NCI-H526 (cell line): ENCODE measurements around the gene WNT7B.
"Not testable (repeated sequence)": the region's sequence is repeated elsewhere in the genome, so short reads cannot be mapped to it uniquely, and the experiment has no call there.

ENCODE experiments used
- DNase-seq, 2 experiments: peaks; one replicate each; lab custom pipeline; 2025; lab: John Stamatoyannopoulos, UW

WNT7B gene

DNA sequence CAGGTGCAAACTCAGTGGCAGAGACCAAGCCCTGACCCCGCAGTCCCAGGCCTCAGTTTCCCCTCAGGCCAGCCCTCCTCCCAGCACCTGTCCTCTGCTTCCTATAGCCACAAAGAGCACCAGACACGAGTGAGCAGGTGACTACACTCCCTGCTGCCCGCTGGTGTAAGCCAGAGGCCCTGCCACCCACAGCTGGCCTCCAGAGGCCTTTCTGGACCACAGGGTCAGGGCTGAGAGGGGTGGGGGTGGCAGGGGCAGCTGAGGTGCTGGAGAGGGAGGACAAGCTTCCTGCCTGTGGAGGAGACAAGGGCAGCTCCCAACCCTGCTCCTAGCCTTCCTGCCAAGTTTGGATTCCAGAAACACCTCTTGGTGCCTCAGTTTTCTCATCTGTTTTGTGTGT is 31.3 kb upstream of the WNT7B start:
- DNase-seq = no peak

DNA sequence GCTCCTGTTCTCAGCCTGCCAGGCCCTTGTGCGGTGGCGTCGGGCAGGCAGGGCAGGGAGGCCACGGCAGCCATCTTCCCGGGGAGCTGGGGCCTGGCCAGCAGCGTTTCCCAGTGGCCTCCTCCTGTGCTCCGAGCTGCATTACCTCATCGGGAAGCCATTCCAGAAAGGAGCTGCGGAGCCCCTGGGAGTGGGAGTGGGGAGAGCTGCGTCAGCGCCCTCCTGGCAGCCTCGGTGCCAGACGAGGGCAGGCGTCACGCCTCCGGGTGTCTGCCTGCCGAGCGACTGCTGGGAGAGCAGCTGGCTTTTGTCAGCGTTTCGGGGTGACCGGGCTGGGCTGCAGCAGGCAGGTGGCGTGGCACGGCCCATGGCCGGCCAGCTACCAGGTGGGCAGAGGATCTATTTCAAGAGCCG is 30.9 kb upstream of the WNT7B start:
- no peak for DNase-seq

DNA sequence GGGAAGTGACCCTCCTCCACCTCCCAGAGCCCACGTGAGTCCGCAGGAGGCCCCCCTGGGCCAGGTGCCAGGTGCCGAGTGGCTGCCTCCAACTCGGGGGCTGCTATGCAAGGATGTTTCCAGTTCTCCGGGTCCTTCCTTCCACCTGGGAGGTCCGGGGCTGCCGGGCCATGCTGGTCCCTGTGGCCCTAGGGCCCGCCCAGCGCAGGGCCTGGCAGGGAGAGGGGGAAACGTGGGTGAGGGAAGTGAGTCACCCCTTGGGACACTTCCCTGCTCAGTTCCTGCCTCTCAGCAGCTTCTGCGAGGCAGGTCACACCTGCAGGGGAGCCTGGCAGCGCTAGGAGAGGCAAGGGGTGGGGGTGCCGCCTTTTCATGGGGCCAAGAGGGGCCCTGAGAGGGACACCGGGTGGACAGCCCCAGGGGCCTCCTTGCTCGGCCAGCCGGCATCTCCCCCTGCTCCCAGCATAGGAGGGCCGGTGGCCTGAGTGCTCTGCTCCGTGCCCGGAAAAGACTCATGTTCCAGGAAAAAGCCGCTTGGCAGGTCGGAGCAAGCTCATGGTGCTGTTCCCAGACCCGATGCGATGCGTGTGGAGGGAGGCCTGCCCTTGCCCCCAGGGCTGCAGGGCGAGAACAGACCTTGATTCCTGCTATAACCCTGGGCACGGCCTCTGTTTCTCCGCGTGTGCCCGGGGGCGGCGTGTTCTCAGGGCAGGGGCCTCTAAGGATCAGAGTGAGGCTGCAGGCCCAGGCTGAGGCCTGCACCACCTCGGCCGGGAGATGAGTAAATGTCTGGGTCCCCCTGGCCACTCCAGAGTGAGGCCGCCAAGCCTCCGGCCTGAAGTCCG is 30.3 kb upstream of the WNT7B start:
- DNase-seq = no peak

DNA sequence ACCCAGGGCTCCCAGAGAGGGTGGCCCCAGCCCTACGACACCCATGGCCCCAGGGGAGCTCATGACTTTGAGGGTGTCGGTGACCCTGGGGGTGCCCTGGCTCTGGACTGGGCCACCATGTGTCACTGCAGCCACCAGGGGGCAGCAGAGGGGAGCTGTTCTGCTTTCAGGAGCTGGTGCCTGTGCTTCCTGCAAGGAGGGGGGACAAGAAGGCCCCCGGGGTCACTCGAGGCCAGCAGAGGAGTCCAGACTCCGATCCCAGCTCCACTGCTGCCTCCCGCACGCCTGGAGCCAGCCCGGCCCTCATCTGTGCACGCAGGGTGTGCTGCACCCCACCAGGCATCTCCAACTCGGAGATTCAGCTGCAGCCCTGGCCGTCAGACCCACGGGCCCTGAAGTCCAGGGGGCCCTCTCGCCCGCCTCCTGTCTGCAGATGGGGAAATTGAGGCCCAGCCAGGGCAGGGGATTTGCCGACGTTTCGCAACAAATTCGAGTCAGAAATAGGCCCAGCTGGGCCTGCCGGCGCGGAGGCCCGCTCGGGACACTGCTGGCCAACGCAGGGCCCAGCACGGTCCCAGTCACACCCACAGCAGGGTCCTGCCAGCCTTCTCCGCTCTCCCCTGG is 29.5 kb upstream of the WNT7B start:
- DNase-seq = peak in 1 of 2 experiments; percentile 82

DNA sequence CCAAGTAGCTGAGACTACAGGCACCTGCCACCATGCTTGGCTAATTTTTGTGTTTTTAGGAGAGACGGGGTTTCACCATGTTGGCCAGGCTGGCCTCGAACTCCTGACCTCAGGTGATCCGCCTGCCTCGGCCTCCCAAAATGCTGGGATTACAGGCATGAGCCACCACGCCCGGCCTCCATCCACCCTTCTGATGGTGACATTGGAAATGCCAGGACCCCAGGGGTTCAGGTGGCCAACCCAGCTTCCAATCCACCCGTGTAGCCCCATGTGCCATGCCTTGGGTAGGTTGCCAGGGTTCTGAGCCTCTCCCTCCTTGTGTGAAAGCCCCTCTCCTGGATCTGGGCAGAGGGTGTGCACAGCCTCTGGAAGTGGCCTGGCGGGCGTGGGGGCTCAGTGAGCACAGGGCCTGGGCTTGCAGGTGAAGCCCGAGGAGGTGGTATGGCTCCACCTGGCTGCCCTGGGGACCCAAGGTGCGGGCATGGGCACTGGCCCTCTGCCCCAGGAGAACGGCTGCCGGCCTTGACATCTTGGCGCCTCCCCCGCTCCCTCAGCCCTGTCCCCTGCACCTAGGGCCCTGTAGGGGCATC is 28.2 kb upstream of the WNT7B start:
- DNase-seq = not testable (repeated sequence)

DNA sequence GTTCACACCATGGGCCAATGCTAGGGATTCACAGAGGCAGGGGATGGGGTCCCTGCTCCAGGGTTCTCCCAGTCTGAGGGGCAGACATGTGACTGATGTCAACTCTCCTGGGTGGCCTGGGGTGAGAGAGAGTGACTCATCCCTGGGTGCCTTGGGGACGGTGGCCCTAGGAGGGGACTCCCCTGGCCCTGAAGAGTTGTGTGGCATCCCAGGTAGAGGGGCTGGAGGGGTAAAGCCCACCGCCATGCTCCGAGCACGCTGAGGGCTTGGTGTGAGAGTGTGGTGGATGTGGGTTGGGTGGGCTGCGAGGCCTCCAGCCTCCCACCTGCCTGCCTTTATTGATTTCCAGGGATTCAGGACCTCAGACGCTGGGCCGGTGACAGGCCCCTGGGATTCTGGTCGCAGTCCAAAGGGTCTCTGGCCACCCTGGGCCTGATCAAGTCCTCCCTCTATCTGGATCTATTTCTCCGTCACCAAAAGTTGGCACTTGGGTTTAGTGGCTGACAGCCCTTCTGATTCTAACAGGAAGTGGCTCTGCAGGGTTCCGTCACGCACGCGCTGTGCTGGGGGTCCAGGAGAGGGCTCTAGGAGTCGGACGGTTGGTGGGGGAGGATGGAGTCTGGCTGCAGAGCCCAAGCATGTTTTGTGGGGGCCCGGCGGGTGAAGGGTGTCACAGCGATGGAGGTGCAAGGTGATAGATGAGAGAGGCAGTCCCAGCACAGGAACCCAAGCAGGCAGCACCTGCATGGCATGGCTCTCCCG is 27.3 kb upstream of the WNT7B start:
- no peak for DNase-seq

DNA sequence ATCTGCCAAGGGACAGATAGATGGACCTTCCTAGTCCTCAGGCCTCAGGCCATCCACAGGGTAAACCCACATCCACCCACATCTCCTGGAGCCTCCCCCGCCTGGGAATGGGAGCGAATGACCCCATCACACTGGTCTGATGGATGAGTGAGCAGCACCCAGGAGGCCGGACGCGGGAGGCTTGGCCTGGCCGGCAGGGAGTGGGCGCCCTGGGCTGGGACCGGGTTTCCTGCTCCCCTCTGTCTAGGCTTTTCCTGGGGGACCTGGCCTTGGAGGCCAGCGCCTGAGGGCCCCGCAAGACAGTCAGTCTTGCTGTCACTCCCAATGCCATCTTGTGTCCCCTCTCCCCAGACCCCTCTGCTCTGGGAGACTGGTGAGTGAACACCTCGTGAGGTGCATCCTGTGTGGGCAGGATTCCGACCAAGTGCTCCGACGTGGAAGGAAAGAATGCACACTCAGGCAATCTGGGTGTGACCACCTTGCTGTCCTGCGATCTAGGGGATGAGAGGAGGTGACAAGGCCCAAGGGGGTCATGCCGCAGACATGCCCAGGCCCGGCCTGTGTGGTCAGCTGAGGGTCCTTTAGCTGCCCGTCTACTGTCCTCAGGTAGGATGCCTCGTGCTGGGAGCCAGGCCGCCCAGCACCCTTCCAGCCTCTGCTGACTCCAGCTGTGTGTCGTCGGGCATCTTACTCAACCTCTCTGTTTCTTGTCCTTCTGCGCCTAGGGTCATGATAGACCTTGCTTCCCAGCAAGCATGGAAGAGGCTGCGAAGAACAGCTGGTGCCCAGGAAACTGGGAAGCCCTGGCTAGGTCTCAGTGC is 26.5 kb upstream of the WNT7B start:
- no peak for DNase-seq

DNA sequence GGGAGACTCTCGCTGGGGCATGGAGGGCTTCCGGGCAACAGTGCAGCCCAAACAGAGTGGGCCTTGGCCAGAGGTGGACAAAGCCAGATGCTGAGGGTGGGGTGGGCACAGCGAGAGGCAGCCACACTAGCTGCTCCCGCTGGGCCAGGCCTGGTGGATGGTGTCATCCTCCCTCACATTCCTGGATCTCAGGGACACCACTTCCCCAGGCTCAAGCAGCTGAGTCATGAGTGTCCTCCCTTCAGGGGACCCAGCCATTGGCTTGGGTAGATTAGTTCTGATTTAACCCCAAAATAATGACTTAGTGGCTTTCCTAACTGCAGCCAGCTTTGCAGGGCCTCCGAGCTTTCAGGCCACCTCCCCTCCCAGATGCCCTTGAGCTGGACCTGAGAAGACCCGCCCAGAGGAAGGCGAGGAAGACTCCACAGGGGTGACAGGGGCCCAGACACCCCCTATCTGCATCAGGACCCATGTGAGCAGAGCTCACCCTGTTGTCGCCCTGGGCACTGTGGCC is 25.9 kb upstream of the WNT7B start:
- no peak for DNase-seq

DNA sequence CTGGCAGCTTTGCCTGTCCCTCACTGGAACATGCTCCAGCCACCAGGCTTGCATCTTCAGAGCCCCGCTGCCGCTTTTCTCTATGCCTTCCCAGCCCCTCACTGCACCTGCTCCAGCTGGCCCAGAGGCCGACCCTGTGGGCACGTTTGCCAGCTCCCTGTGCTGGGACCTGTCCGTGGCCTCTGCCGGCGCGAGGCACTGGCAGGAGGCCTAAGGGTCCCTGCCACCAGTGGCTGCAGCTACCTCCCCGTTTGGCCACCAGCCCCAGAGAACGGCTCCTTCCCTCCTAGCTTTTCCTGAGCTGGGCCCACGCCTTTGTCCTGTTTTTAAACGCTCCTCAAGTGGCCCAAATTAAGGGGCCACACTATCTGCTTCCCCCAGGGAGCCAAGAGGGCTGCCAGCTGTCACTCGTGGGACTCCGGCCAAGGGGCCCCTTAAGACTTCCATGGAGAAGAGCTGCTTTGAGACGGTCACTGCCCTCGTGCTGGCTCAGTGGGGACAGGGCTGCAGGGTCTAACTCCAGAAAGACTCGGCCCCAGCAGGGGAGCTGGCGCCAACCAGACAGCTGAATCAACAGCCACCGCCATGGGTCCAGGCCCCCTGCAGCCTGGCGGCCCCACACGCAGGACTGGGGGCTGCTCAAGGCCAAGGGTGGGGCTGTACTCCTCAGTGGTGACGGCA is 24.6 kb upstream of the WNT7B start:
- no peak for DNase-seq

DNA sequence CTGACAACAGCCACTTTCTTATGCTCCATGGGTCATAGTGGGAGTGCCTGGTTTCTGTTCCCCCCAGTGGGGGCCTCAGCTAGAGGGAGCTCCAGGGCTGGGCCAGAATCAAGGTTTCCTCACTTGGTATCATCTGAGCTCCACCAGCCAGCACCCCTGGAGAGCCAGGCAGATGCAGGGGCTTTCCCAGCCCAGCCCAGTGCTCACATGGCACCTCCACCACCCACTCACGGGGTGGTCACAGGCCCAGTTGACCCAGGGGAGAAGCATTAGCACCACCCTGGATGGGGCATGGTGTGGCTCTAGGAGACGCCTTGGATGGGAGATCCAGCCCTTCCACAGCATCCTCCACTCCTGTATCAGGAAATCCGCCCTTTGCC is 24.1 kb upstream of the WNT7B start:
- no peak for DNase-seq

DNA sequence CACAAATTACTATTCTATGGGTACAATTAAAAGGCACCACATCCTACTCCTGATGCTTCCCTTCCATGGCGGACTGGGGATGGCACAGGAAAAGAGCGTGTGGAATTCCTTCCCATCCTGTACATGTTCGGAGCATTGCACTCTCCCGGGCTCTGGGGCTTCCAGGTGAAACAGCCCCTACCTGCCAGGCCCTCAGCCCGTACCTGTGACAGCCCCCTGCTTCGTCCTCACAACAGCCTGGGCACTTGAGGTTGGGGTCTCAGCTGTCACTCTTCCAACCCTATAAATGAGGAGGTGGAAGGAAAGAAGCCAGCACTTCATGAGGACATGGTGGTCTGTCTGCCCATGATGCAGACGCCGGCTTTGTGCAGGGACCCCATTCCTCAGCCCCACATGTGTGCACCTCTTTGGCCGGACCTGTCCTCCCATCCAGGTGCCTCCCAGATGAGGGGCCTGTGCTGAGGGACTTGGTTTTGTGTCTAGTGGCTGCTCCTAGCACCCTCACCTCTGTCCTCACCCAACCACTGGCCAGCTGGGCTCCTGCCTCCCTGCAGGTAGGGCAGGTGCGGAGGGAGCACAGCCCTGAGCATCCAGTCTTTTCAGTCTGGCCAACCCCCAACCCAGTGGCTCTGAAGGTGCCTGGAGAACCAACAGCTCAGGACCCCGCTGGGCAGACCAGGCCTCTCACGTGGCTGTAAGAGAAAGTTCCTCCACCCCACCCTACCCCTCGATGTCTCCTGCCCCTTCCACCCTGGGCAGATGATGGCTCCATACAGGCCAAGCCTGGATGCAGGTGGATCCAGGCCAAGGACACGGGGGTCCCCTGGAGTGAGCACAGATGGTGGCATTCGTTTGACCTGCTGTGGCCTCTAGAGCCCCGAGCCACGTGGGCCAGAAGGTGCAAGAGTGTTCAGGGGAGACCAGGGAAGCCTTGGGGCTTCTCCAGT is 23.4 kb upstream of the WNT7B start:
- no peak for DNase-seq

DNA sequence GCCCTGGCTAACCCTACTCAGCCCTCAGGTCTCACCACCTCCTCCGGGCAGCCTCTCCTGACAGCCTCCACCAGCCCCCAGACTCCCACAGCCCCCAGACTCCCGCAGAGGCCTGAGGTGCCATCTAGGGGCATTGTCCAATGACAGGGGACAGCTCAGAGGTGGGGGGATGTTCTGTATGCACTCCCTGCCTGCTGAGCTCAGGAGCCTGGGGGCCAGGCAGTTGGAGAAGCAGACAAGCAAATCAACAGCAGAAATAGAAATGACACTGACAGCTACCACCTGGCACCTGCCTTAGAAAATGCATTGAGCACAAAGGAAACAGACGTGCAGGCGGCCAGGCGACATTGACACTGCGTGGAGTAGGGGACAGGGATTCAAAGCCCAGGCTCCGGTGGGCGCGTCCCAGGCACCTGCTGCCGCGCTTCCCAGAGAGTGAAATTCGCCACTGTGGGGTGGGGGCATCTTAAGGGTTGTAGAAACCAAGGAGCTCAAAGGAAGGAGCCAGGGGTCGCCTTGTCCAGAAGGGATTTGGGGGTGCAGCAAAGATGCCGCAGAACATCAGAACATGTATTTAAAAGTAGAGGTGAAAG is 22.5 kb upstream of the WNT7B start:
- no peak for DNase-seq

DNA sequence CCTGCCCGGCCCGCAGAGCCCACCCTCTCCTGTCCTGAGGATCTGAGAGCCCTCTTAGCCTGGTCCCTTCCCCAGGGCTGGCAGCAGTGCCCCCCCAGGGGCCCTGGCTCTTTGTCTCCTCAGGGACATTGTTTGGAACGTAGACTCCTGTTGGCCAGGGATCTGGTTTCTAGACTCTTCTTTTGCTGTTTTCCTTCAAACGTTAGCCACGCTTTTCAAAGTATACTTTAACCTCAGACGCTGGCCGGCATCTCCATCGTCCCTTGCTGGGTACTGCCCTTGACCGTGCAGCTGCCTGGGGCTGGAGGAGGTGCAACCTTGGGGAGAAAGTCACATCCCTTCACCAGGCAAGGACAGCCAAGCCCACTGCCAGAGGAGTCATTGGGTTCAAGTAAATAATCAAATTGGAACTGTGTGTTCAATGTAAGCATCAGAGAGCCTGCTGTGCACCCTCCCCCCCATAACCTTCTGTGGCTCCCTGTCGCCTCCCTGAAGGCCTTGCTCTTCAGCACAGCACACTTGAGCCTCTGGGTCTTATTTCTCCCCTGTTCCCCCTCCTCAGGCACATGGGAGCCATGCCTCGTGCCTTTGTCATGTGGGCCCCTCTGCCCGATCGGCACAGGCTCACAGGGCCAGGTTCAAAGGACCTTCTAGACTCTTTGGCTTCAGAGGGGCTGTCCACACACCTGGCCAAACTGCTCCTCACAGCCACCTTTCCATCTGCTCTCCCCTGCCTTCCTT is 21.8 kb upstream of the WNT7B start:
- DNase-seq = no peak

DNA sequence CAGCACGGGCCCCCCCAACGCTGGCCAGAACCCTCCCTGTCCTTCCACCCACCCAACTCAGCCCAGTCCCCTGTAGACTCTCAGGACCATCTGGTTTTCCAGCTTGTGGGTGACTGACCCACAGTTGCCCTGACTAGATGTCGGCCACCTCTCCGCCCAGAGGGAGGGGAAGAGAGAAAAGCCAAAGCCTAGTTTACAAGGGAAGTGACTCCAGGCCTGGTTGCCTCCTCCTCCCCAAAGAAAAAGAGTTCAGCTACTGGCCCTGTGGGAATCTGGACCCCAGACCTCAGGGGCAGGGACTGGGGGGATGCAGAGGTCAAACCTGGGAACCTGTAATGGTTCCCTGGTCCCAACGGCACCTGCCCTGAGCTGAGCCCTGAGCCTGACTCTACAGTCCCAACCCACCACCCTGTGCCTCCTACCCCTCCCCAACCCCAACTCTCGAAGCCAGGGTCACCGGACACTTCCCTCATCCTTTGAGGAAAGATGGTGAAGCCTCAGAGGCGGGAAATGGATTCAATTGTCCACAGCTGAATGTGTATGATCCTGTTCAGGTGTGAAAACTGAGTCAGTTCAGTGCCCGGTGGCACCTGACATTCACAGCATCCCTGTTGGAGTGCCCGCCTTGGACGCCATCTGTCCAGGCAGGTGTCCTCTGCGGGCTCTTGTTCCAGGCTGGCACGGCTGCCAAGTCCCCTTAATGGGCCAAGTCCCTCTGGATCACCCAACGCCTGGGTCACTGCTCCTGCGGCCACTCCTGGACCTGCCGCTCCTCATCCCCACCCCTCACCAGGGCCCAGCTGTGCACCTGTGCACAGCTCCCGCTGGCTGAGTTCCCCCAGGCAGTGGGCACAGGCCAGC is 21.0 kb upstream of the WNT7B start:
- no peak for DNase-seq

DNA sequence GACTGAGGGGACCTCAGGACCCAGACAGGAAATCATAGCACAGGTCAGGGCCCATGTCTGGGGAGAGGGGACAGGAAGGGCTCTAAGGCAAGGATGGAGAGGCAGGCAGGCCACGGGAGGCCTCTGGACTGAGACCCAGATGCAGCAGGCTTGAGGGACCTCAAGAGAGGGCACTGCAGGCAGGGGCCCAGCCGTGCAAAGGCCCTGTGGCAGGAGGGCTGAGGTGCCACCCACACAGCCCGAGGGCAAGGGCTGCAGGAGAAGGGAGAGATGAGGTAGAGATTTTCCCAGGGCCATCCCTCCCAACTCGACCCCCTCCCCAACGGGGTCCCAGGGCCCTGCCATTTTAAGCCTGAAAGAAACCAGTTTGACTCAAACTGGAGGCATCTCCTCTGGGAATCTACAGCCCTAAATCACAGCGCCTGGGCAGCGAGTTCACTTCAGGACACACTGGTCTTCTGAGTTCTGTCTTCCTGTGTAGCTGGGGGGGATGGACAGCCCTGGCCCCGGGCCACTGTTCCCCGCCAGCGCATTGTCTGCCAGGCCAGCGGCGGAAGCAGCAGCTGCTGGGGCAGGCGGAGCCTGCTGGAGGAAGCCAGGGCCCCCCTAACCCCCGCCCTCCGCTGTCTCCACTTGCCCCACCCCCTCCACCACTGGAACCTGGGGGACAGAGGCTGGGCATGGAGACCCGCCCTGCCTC is 20.3 kb upstream of the WNT7B start:
- no peak for DNase-seq

DNA sequence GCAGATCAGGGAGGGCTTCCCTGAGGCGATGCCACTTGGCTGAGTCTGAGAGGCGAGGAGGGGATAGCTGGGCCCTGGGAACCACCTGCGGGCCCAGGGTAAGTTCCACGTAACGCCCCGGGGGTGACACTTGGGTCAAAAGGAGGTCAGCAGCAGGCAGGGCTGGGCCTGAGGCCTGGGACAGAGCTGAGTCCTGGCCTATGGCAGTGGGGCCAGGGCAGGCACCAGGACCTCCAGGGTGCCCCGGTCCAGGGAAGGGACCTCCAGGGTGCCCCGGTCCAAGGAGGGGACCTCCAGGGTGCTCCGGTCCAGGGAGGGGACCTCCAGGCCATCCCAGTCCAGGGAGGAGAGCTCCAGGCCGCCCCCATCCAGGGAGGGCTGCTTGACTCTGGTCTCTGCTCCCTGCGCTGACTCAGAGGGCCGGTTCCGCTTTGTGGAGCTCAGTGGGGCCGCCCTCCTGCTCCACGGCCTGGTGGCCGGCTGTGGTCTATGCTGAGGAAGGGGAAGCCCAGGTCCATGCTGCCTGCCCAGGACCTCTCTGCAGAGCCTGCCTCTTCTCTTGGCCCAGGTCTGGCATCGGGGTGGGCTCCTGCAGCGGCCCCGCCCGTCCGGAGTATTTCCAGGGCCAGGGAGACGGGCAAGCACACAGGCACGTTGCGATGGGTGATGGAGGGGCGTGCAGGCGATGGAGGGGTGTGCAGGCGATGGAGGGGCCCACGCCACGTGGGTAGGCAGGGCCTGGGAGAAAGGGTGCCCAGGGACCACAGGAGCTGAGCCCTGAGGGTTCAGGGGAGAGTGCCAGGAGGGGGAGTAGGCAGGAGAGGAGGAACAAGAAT is 19.5 kb upstream of the WNT7B start:
- DNase-seq = no peak
